Stimulated activated CD4-positive, alpha-beta T cell treated with anti-CD3 and anti-CD28 coated beads, TNF-alpha, amount 100 ng/mL, for 1 hour (primary cell): Measurements from ENCODE around the gene PLPPR4.
"Not testable (repeated sequence)": the region's sequence is repeated elsewhere in the genome, so short reads cannot be mapped to it uniquely, and the experiment has no call there.

Experiments
- DNase-seq, 3 donors: peaks; one replicate each; pipeline ENCODE4 v3.0.0-alpha.2; 2020; ENCODE audit warnings: low read depth in 3 of 3, low spot score in 1 of 3

The PLPPR4 gene

GRCh38 chr1:99266726-99267125, 2.4 kb downstream of the PLPPR4 start:
- no peak for DNase-seq

GRCh38 chr1:99268021-99268420, 3.7 kb downstream of the PLPPR4 start:
- DNase-seq = no peak

GRCh38 chr1:99269321-99269720, 5.0 kb downstream of the PLPPR4 start:
- DNase-seq = no peak

- DNase-seq = no peak
Measured at GRCh38 chr1:99270646-99271045, 6.4 kb downstream of the PLPPR4 start.

GRCh38 chr1:99271249-99271648, 7.0 kb downstream of the PLPPR4 start:
- no peak for DNase-seq

GRCh38 chr1:99277066-99277465, 12.8 kb downstream of the PLPPR4 start:
- DNase-seq = no peak

GRCh38 chr1:99279525-99279924, 15.2 kb downstream of the PLPPR4 start:
- no peak for DNase-seq

GRCh38 chr1:99281105-99281504, 16.8 kb downstream of the PLPPR4 start:
- DNase-seq = no peak

GRCh38 chr1:99282536-99282935, 18.2 kb downstream of the PLPPR4 start:
- no peak for DNase-seq

- not testable (repeated sequence) for DNase-seq
Measured at GRCh38 chr1:99283521-99283920, 19.2 kb downstream of the PLPPR4 start.

GRCh38 chr1:99292886-99293285, 28.6 kb downstream of the PLPPR4 start:
- no peak for DNase-seq

GRCh38 chr1:99297923-99298322, 33.6 kb downstream of the PLPPR4 start:
- no peak for DNase-seq

- DNase-seq = no peak
Measured at GRCh38 chr1:99304725-99305282, 40.5 kb downstream of the PLPPR4 start.

- no peak for DNase-seq
Measured at GRCh38 chr1:99305626-99306025, 41.3 kb downstream of the PLPPR4 start.

- DNase-seq = no peak
Measured at GRCh38 chr1:99306056-99306455, 41.8 kb downstream of the PLPPR4 start.

- DNase-seq = no peak
Measured at GRCh38 chr1:99306644-99307043, 42.4 kb downstream of the PLPPR4 start.

GRCh38 chr1:99315305-99315704, 51.0 kb downstream of the PLPPR4 start:
- DNase-seq = no peak

GRCh38 chr1:99326215-99326949, 62.1 kb downstream of the PLPPR4 start:
- no peak for DNase-seq

GRCh38 chr1:99327357-99327756, 63.1 kb downstream of the PLPPR4 start:
- no peak for DNase-seq

GRCh38 chr1:99328171-99328570, 63.9 kb downstream of the PLPPR4 start:
- no peak for DNase-seq

- no peak for DNase-seq
Measured at GRCh38 chr1:99331083-99331482, 66.8 kb downstream of the PLPPR4 start.

GRCh38 chr1:99331636-99332035, 67.3 kb downstream of the PLPPR4 start:
- DNase-seq = no peak

- DNase-seq = no peak
Measured at GRCh38 chr1:99332561-99332960, 68.3 kb downstream of the PLPPR4 start.
